NCI-H1436 treated with DMSO at 0.1 percent for 48 hours (cell line): Measurements from ENCODE around the gene BTN2A1.
"Not testable (repeated sequence)": the region's sequence is repeated elsewhere in the genome, so short reads cannot be mapped to it uniquely, and the experiment has no call there.

Experiments used
- DNase-seq: peaks from one replicate; lab custom pipeline; 2025; lab: John Stamatoyannopoulos, UW

The BTN2A1 gene

GRCh38 chr6:26457806-26458688 is at the start of gene BTN2A1:
Gene BTN2A1, plus strand, starts transcription at chr6:26457955. Its CDS starts 682 bp downstream, at chr6:26458637.
- peak; percentile 64 for DNase-seq

GRCh38 chr6:26408828-26409730 is 48.7 kb upstream of the BTN2A1 start:
- no peak for DNase-seq

GRCh38 chr6:26411751-26412150 is 46.0 kb upstream of the BTN2A1 start:
- no peak for DNase-seq

- no peak for DNase-seq
These were observed 45.5 kb upstream of the BTN2A1 start for GRCh38 chr6:26412228-26412627.

GRCh38 chr6:26412954-26413353 is 44.8 kb upstream of the BTN2A1 start:
- no peak for DNase-seq

- no peak for DNase-seq
These were observed 43.5 kb upstream of the BTN2A1 start for GRCh38 chr6:26414281-26414680.

GRCh38 chr6:26415036-26415614 is 42.6 kb upstream of the BTN2A1 start:
- DNase-seq = no peak

- DNase-seq = no peak
These were observed 42.0 kb upstream of the BTN2A1 start for GRCh38 chr6:26415791-26416190.

- DNase-seq = no peak
These were observed 41.5 kb upstream of the BTN2A1 start for GRCh38 chr6:26416288-26416687.

GRCh38 chr6:26418077-26418476 is 39.7 kb upstream of the BTN2A1 start:
- not testable (repeated sequence) for DNase-seq

GRCh38 chr6:26418795-26419194 is 39.0 kb upstream of the BTN2A1 start:
- not testable (repeated sequence) for DNase-seq

- DNase-seq = no peak
These were observed 37.0 kb upstream of the BTN2A1 start for GRCh38 chr6:26420688-26421171.

GRCh38 chr6:26421259-26422144 is 36.3 kb upstream of the BTN2A1 start:
- DNase-seq = no peak

GRCh38 chr6:26422329-26422728 is 35.4 kb upstream of the BTN2A1 start:
- no peak for DNase-seq

GRCh38 chr6:26426691-26427450 is 30.9 kb upstream of the BTN2A1 start:
- DNase-seq = no peak

GRCh38 chr6:26427451-26427809 is 30.3 kb upstream of the BTN2A1 start:
- DNase-seq = no peak

- DNase-seq = no peak
These were observed 29.5 kb upstream of the BTN2A1 start for GRCh38 chr6:26428206-26428605.

- DNase-seq = no peak
These were observed 27.0 kb upstream of the BTN2A1 start for GRCh38 chr6:26430787-26431186.

GRCh38 chr6:26431258-26432172 is 26.2 kb upstream of the BTN2A1 start:
- DNase-seq = no peak
